IgD-negative memory B cell (primary cell): ENCODE measurements around the gene NFKBIE. TPM values are rescaled to one million over a fixed set of nuclear protein-coding genes. Genes with fewer than 3 reads are reported as not detected.

ENCODE experiments used
- H3K27ac Mint-ChIP-seq, 3 donors: one replicate each; pipeline ENCODE4 v1.8.0; 2020 to 2022; ENCODE audit warnings: mild to moderate bottlenecking in 3 of 3, mixed read lengths in 3 of 3, moderate library complexity in 1 of 3
- H3K27me3 Mint-ChIP-seq: one replicate; pipeline ENCODE4 v1.8.0; 2021; ENCODE audit warnings: mixed read lengths
- H3K36me3 Mint-ChIP-seq: one replicate; pipeline ENCODE4 v1.8.0; 2020; ENCODE audit warnings: mild to moderate bottlenecking, mixed read lengths
- H3K4me1 Mint-ChIP-seq, 3 donors: one replicate each; pipeline ENCODE4 v1.8.0; 2020 to 2022; ENCODE audit warnings: mixed read lengths in 3 of 3, mild to moderate bottlenecking in 1 of 3
- H3K4me3 Mint-ChIP-seq, 4 donors: one replicate each; pipeline ENCODE4 v1.8.0; 2020 to 2022; ENCODE audit warnings: mild to moderate bottlenecking in 4 of 4, mixed read lengths in 4 of 4, moderate library complexity in 3 of 4
- H3K9me3 Mint-ChIP-seq, 3 donors: one replicate each; pipeline ENCODE4 v1.8.0; 2020 to 2021; ENCODE audit warnings: mixed read lengths in 3 of 3, mild to moderate bottlenecking in 1 of 3
- polyA plus RNA-seq: library from polyadenylated mRNA; unstranded; fragments of 300-500 nt; fragmentation: Illumina TruSeq; gene quantifications from one replicate; pipeline ENCODE4 v1.2.3, GENCODE V29; 2021

NFKBIE gene
- polyA plus RNA-seq, 1 donor from 2014 or later, result 23.5 TPM

DNA sequence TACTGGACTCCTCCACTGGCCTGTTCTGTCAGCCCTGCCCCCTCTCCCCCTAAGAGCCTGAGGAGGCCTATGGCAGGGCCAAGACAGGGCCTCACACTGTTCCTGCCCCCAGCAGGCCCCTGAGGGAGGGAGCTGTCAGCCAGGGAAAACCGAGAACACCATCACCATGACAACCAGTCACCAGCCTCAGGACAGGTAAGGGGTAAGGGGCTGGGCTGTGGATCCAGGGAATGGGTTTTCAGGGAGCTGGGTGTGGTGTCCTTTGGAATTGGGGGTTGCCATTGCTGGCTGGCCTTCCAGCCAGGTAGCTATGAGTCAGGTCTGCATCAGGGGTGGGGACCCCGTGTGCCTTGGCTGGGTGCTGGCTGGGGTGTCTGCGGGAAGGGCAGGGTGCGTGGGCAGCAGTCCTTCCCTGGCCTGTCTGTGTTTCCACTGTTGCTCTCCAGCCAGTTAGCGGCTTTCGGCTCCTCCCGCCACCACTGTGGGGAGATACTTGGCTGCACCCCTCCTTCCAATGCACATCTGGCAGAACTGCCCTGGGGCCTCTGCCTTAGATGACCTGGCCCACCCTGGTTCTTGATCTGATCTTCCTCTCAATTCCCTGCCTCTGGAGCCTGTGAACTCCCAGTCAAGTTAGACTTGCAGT lies 38.1 kb downstream of the NFKBIE start:
- Mint-ChIP-seq H3K27me3 (peaks cover 3% of the 10 kb centered on the region), H3K4me1 (peaks cover 0 to 9% (median 8%) of the 10 kb centered on the region in 3 donors), H3K4me3 (no peak overlapping the region), H3K27ac (peak overlapping the region in 1 of 3 donors; percentile 39), H3K9me3 (no peaks in the 10 kb centered on the region), H3K36me3 (peaks cover 2% of the 10 kb centered on the region)

DNA sequence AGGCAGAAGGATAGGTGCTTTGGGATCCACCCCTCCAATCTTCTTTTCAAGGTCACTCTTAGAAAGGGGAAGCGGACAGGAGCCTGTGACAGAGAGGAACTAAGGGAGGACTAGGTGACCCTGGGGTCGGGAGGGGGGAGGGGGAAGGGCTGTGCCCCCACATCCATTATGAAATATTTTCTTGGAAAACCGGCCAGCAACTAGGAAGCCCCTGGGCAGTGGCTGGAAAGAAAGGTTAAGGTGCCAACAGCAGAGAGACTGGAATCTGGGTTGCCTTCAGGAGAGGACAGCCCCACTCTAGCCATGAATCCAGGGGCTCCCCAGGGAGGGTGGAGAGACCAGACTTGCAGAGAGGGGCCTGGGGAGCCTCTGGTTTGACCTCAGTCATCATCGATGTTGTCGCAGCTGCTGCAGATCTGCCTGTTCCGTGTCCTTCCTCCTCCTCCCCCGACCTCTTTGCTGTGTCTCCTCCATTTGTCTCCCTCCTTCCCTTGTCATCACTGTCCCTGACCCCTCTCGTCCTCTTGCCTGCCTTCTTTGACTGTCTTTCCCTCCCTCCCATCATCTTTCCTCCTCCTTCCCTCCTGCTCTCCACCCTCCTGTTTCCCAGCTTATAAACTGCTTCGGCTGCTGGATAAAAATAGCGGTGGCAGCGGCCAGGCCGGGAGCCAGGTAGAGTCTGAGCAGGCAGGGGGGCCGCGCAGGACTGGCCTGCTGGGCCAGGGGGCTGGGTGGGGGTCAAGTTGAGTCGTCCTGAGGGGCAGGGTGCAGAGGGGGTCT lies 38.8 kb downstream of the NFKBIE start:
- Mint-ChIP-seq H3K9me3 (no peaks in the 10 kb centered on the region), H3K27me3 (peaks cover 3% of the 10 kb centered on the region), H3K36me3 (peaks cover 2% of the 10 kb centered on the region), H3K4me3 (no peak overlapping the region), H3K4me1 (peaks cover 0 to 9% (median 9%) of the 10 kb centered on the region in 3 donors), H3K27ac (no peak overlapping the region)

DNA sequence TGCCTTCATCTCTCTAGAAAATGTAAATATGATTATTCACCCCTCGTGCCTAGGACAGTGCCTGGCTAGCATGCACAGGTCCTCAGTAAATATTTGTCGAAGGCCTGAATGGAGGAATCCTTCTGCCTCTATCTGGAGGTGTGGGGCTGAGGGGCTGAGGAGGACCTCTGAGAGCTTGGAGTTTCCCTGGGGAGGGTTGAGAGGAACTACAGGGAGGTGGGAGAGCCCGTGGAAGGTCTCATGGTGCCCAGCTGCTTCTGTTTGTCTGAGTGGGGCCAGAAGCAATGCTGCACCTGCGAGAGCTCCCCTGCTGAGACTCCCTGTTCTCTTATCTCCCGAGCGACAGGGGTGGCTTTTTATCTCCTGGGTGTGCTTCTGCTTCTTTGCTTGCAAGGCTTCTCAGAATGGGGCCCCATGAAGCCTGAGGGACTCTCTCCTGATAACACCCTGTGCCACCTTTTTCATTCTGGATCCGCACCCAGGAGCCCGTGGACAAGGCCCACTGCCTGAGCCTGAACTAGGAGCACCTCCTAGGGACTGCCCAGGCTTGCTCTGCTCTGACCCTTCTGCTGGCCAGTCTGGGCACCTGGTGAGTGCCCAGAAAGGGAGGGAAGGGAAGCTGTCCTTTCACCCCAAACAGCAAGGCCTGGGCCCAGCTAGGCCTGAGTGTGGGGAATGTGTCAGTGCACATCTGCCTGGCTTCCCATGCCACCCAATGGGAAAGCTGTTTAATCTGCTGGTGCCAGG lies 39.6 kb downstream of the NFKBIE start:
- H3K27me3 Mint-ChIP-seq, result peaks cover 3% of the 10 kb centered on the region

DNA sequence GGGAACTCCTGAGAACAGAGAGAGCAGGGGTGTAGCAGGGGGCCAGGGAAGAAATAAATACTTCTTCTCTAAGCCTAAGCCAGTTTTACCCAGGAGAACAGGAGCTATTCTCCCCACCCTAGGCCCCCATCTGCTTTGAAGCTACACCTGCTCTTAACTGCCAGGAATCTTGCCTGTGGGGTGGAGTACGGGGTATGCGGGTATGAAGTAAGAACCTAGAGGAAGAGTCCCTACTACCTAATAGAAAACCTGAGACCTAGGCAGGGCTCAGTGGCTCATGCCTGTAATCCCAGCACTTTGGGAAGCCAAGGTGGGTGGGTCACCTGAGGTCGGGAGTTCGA lies 40.4 kb downstream of the NFKBIE start:
- Mint-ChIP-seq H3K27ac (peak overlapping the region in 1 of 3 donors; percentile 22), H3K4me1 (peaks cover 0 to 17% (median 11%) of the 10 kb centered on the region in 3 donors), H3K36me3 (no peaks in the 10 kb centered on the region), H3K4me3 (peak overlapping the region in 2 of 4 donors; percentile 81 to 93), H3K9me3 (no peaks in the 10 kb centered on the region), H3K27me3 (peaks cover 3% of the 10 kb centered on the region)

More for the DNA sequence above, 39.6 kb downstream of the NFKBIE start:
- Mint-ChIP-seq H3K9me3 (no peaks in the 10 kb centered on the region), H3K27ac (no peak overlapping the region), H3K36me3 (peaks cover 1% of the 10 kb centered on the region), H3K4me3 (no peak overlapping the region), H3K4me1 (peaks cover 0 to 15% (median 11%) of the 10 kb centered on the region in 3 donors)

DNA sequence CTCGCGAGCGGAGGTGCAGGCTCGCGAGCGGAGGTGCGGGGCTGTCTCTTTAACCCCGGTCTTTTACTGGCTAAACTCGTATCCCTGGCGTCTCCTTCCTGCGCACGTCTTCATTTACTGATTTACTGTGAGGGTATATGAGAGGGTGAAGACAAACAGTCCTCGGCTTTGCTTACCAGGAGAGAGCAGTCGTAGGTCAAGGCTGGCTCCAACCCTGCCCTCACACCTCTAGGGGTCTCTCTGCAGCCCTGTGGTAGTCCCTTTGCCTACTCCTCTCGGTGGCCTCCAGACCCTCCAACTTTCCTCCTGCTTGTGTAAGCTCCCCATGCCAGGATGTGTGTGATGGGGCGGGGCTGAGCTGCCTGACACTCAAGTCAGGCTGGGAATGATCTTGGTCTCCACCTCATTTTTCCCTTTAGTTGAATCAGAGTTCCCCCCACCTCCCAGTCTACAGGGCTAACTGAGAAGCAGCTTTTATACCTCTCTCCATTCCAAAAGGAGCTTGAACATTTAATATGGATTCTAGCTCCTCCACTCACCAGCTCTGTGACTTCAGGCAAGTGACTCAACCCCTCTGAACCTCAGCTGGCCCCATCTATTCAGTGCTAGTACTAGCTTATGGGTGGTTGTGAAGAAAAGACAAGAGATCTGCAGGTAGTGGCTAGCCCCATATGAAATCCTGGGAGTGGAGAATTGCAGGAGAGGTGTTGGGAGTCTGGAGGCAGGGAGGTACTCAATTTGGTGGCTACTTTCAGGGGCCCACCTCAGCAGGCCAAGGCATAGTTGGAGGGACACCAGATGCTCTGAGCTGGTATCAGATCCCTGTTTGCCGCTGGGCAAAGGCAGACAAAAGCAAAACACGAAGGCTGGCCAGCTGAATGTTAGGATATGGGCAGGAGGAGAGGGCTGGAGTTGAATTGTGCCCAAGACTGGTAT lies 41.1 kb downstream of the NFKBIE start:
- Mint-ChIP-seq H3K4me1 (peaks cover 0 to 19% (median 13%) of the 10 kb centered on the region in 3 donors), H3K4me3 (peak overlapping the region; percentile 80 to 93 (median 86)), H3K27ac (peak overlapping the region in 1 of 3 donors; percentile 22), H3K9me3 (no peaks in the 10 kb centered on the region), H3K36me3 (no peaks in the 10 kb centered on the region), H3K27me3 (peaks cover 3% of the 10 kb centered on the region)

DNA sequence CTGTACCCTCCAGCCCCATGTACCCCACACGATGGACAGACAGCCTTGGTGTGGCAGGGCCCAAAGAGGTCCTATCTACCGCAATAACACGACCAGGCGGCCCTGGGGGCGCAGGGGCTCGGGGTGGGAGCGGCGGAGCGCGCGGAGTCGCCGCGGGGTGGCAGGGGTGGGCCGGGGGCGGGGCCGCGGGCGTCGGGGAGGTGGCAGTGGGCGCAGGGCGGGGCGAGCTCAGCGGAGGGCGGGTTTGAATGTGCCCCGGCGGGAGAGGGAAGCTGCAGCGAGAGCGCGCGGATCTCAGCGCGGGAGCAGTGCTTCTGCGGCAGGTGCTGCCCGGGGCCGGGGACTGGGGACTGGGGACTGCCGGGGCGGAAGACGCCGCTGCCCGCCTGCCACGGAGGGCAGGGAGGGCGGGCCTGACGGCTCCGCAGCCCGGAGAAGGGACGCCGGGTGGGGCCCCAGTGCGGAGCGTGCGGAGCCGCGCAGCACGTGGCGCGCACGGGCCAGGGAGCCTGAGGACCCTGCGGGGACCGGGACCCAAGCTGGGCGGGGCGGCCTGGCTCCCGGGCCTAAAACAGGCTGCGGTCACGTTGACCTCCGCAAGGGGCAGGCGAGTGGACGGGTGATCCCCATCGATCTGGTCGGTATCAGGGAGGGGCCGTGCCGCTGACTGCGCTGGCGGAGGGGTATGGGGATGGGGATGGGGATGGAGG lies 41.9 kb downstream of the NFKBIE start, which contains the start of gene SLC29A1:
Gene SLC29A1 (plus strand): TSS at position 277 of the 710 bp plus-strand sequence. CDS start 3,719 bp downstream, outside the sequence.
- peak within 1 kb of the TSS in 1 of 3 donors; percentile 56 for H3K27ac Mint-ChIP-seq
- H3K4me3 Mint-ChIP-seq, result peak within 1 kb of the TSS; percentile 80 to 93 (median 86)
- peaks cover 3% of the 10 kb centered on the region for H3K27me3 Mint-ChIP-seq
- no peaks in the 10 kb centered on the region for H3K36me3 Mint-ChIP-seq
- H3K4me1 Mint-ChIP-seq, result peaks cover 2 to 23% (median 17%) of the 10 kb centered on the region in 3 donors
- no peaks in the 10 kb centered on the region for H3K9me3 Mint-ChIP-seq

DNA sequence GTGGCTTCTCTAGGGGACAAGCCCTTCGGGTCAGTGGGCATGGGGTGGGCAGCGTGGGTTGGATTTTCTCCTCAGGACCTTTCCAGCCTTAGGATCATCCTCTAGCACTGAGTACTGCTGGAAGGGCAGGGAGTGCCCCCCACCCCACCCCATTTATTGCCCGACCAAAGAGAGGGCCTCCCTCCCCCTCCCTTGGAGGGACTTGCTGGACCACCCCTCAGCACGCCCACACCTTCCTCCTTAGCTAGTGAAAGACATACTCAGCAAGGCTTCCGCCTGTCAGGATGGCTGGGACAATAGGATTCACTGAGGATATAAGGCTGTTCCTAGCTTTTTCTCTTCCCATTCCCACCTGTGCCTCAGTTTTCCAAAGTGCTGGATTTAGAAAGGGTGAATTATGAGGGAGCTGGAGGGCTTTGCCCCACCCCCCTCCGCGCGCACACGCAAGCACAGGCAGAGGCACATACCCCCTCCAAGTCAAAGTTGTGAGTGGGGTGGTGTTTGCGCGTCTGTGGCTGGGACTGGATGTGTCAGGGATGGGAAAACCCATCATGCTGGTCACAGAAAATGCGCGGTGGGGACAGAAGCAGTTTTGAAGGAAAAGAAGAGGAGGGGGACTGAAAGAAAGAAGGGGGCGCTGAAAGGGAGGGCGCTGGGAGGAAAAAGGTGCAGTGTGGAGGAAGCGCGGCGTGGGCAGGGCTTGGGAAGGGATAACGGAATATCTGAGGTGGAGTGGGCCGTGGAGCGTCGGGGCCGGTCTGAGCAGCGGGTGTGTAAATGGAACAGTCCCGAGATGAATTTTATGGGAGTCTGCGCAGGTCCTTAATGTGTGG lies 42.6 kb downstream of the NFKBIE start:
- no peaks in the 10 kb centered on the region for H3K36me3 Mint-ChIP-seq

DNA sequence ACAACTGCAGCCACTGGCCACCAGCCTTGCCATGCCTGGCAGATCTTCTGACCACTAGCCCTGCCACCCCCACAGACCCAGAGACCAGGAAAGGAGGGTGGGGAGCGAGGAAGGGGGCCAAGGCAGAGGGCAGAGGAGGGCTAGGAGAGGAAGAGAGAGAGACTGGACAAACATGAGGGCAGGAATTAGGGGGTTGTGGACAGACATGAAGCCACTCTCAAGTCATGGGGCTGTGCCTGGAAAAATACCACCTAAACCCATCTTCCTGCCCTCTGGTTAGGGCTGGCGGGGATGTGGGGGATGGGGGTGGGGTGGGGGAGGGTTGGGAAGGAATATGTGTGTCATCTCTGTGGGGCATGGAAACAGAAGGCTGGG lies 43.4 kb downstream of the NFKBIE start:
- peak overlapping the region in 1 of 3 donors; percentile 72 for H3K27ac Mint-ChIP-seq
- H3K4me3 Mint-ChIP-seq, result peak overlapping the region in 1 of 4 donors; percentile 83
- no peaks in the 10 kb centered on the region for H3K36me3 Mint-ChIP-seq
- no peaks in the 10 kb centered on the region for H3K9me3 Mint-ChIP-seq
- peaks cover 6 to 28% (median 22%) of the 10 kb centered on the region in 3 donors for H3K4me1 Mint-ChIP-seq
- peaks cover 3% of the 10 kb centered on the region for H3K27me3 Mint-ChIP-seq

More for the DNA sequence above, 42.6 kb downstream of the NFKBIE start:
- Mint-ChIP-seq H3K4me3 (peak overlapping the region; percentile 80 to 93 (median 86)), H3K9me3 (no peaks in the 10 kb centered on the region), H3K27ac (peak overlapping the region in 1 of 3 donors; percentile 56), H3K4me1 (peaks cover 6 to 28% (median 22%) of the 10 kb centered on the region in 3 donors), H3K27me3 (peaks cover 3% of the 10 kb centered on the region)

DNA sequence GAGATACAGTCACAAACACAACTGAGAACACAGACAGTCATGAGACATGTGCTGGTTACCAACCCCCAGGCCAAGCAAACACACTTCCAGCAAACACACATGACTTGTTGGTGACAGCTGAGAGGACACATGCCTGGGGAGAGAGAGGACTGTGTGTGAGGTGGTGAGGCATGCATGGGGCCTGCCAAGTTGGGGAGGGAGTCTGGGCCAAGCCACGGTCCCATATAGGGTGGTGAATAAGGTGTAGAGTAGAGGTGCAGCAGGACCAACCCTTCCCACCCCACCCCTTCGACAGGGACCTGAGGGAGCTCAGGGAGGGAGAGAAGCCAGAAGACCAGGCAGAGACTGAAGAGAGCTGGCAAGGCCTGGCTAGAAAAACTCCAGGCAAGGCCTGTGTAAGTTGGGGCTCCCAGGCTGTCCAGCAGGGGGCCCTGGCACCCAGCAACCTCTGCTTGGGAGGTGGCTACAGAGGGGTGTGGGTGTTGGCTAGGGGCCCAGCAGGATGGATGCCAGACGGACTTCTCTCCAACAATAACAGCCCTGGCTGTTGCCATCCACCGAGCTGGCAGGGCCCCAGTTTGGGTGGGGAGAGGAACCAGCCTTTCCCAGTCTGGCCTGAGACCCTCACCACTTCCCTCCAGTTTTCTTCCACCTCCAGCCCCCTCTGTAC lies 43.9 kb downstream of the NFKBIE start:
- Mint-ChIP-seq H3K27me3 (peaks cover 3% of the 10 kb centered on the region), H3K27ac (peak overlapping the region in 2 of 3 donors; percentile 69 to 72), H3K36me3 (no peaks in the 10 kb centered on the region), H3K4me3 (peak overlapping the region in 2 of 4 donors; percentile 27 to 83), H3K4me1 (peaks cover 6 to 28% (median 22%) of the 10 kb centered on the region in 3 donors), H3K9me3 (no peaks in the 10 kb centered on the region)

DNA sequence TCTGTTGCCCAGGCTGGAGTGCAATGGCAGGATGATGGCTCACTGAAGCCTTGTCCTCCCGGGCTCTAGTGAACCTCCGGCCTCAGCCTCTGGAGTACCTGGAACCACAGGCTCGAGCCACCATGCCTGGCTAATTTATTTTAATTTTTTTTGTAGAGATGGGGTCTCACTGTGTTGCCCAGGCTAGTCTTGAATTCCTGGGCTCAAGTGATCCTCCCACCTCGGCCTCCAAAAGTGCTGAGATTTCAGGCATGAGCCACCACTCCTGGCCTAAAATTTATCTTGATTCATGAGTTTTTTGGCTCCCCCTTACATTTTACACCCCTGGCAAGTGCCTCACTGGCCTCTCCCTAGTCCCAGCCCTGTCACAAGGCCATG lies 44.4 kb downstream of the NFKBIE start:
- Mint-ChIP-seq H3K4me3 (peak overlapping the region in 2 of 4 donors; percentile 22 to 83), H3K9me3 (no peaks in the 10 kb centered on the region), H3K27ac (peak overlapping the region in 2 of 3 donors; percentile 69 to 72), H3K36me3 (no peaks in the 10 kb centered on the region), H3K4me1 (peaks cover 6 to 28% (median 22%) of the 10 kb centered on the region in 3 donors), H3K27me3 (peaks cover 3% of the 10 kb centered on the region)

DNA sequence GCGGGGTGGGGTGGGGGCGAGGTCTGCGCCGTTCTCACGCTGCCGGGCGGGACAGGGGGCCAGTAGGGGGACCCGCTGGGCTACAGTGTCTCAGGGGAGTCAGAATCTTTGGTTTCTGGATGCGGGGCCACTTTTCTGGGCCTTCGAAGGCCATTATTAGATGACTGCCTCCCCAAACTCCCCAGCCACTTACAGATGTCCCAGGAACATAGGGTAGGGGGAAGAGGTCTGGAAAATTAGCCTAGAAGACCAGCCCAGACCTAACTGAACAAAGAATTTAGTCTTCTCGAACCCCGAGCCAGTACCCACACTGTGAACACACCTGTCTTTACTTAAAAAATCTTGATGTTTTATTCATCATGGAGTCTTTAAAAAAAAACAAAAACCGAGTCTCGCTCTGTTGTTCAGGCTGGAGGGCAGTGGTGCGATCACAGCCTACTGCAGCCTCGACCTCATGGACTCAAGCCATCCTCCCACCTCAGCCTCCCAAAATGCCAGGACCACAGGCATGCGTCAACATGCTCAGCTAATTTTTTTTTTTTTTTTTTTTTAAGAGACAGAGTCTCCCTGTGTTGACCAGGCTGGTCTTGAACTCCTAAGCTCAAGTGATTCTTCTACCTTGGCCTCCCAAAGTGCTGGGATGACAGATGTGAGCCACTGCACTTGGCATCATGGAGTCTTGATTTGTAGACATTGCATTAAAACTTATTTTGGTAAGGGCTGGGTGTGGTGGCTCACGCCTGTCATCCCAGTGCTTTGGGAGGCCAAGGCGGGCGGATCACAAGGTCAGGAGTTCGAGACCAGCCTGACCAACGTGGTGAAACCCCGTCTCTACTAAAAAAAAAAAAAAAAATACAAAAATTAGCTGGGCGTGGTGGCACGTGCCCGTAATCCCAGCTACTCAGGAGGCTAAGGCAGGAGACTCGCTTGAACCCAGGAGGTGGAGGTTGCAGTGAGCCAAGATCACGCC lies 45.3 kb downstream of the NFKBIE start:
- H3K36me3 Mint-ChIP-seq, result no peaks in the 10 kb centered on the region

More for the DNA sequence above, 45.3 kb downstream of the NFKBIE start:
- H3K4me3 Mint-ChIP-seq, result peak overlapping the region; percentile 70 to 96 (median 84)
- peaks cover 3% of the 10 kb centered on the region for H3K27me3 Mint-ChIP-seq
- H3K4me1 Mint-ChIP-seq, result peaks cover 6 to 28% (median 22%) of the 10 kb centered on the region in 3 donors
- peak overlapping the region in 1 of 3 donors; percentile 91 for H3K27ac Mint-ChIP-seq
- no peaks in the 10 kb centered on the region for H3K9me3 Mint-ChIP-seq
